ENCODE results near the gene PFKM. TPM values are rescaled to one million over a fixed set of nuclear protein-coding genes. Genes with fewer than 3 reads are reported as not detected.

The PFKM gene
- total and polyA plus RNA-seq, 12 donors, result 121 to 948 (median 668) TPM

DNA sequence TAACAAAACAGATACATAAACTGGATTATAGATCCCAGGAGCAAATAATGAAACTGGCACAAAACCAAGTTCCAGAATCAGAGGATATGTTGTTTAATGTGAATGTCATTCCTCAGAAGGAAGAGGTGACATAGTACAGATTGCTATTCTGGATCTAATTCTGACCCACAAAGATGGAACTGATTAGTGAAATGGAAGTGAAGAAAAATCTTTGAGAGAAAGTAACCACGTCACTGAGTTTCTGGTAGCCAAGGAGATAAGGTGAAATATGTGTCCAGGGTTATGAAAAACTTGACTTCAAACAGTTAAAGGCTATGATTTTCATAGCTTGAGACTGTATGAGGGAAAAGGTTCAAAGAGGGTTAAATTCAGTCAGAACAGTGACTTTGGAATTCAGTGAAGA is 75.6 kb downstream of the PFKM start:
- no peak overlapping the region for H3K4me3 ChIP-seq
- WGBS, 2 donors, result 45 to 73% methylated on average over 1 of the region's 1 CpG
- intact Hi-C loops (cut with DNase I), result loop anchor here in 4 of 10 donors (5.0 to 10.0 kb wide), 5 partner anchors 110 to 420 kb away; partner anchors contain the start of gene ZNF641 (in 4 of the 4)
- H3K36me3 ChIP-seq, result no peaks in the 10 kb centered on the region
- no peak for DNase-seq
- H3K27ac ChIP-seq, result no peak overlapping the region
- TF ChIP-seq, protein P1, sequence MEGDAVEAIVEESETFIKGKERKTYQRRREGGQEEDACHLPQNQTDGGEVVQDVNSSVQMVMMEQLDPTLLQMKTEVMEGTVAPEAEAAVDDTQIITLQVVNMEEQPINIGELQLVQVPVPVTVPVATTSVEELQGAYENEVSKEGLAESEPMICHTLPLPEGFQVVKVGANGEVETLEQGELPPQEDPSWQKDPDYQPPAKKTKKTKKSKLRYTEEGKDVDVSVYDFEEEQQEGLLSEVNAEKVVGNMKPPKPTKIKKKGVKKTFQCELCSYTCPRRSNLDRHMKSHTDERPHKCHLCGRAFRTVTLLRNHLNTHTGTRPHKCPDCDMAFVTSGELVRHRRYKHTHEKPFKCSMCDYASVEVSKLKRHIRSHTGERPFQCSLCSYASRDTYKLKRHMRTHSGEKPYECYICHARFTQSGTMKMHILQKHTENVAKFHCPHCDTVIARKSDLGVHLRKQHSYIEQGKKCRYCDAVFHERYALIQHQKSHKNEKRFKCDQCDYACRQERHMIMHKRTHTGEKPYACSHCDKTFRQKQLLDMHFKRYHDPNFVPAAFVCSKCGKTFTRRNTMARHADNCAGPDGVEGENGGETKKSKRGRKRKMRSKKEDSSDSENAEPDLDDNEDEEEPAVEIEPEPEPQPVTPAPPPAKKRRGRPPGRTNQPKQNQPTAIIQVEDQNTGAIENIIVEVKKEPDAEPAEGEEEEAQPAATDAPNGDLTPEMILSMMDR (IDR thresholded peaks at IDR 0.05), result no peak
- H3K4me1 ChIP-seq, result peaks cover 0 to 25% (median 19%) of the 10 kb centered on the region in 9 donors
- H3K9me3 ChIP-seq, result no peaks in the 10 kb centered on the region
- ATAC-seq, result no peak
- H3K27me3 ChIP-seq, result peaks cover 0 to 12% (median 0%) of the 10 kb centered on the region in 7 donors

Small RNA genes lying within 50 kb of the gene (microRNA-seq; reads per million reads assigned to microRNA genes)
- 33.2 to 41.3 reads per million in 2 donors for gene MIR6505

Other genes starting within 250 kb of the PFKM start
- gene VDR, start 214.4 kb upstream of the PFKM start, total RNA-seq, result 1 to 10 TPM in 1 of 10 donors, under 1 TPM in 9; 0.08 to 3.0 (median 0.31) TPM
- under 1 TPM; 0.29 to 0.87 TPM for gene VDR, start 214.4 kb upstream of the PFKM start, polyA plus RNA-seq
- gene TMEM106C, start 155.8 kb upstream of the PFKM start, total RNA-seq, result 10 to 100 TPM; 22.3 to 61.8 (median 40.0) TPM
- gene TMEM106C, start 155.8 kb upstream of the PFKM start, polyA plus RNA-seq, result 10 to 100 TPM; 24.1 to 41.6 TPM
- gene COL2A1, start 114.9 kb upstream of the PFKM start, total RNA-seq, result under 1 TPM in 1 of 10 donors, not detected in 9; 0.17 TPM
- gene COL2A1, start 114.9 kb upstream of the PFKM start, polyA plus RNA-seq, result under 1 TPM; 0.03 to 0.07 TPM
- 10 to 100 TPM in 2 of 10 donors, 1 to 10 TPM in 8; 7.1 to 10.7 (median 8.7) TPM for gene SENP1, start 13.3 kb upstream of the PFKM start, total RNA-seq
- gene SENP1, start 13.3 kb upstream of the PFKM start, polyA plus RNA-seq, result 1 to 10 TPM; 2.1 to 2.7 TPM
- gene ASB8, start 38.2 kb downstream of the PFKM start, total RNA-seq, result 100 to 1,000 TPM in 1 of 10 donors, 10 to 100 TPM in 9; 73.4 to 103 (median 85.8) TPM
- gene ASB8, start 38.2 kb downstream of the PFKM start, polyA plus RNA-seq, result 10 to 100 TPM; 24.9 to 28.5 TPM
- 1 to 10 TPM in 3 of 10 donors, under 1 TPM in 7; 0.11 to 1.5 (median 0.42) TPM for gene CCDC184, start 64.3 kb downstream of the PFKM start, total RNA-seq
- 1 to 10 TPM; 1.0 to 1.3 TPM for gene CCDC184, start 64.3 kb downstream of the PFKM start, polyA plus RNA-seq
- gene OR10AD1, start 83.9 kb downstream of the PFKM start, total RNA-seq, result not detected
- not detected for gene OR10AD1, start 83.9 kb downstream of the PFKM start, polyA plus RNA-seq
- gene ZNF641, start 231.6 kb downstream of the PFKM start, total RNA-seq, result 10 to 100 TPM; 13.8 to 19.1 (median 15.5) TPM
- 1 to 10 TPM; 3.6 to 3.8 TPM for gene ZNF641, start 231.6 kb downstream of the PFKM start, polyA plus RNA-seq